Osteoblast (primary cell): ENCODE results near the gene MYNN. TPM values are rescaled to one million over a fixed set of nuclear protein-coding genes. Genes with fewer than 3 reads are reported as not detected.

Source experiments
- DNase-seq: peaks from one replicate; pipeline ENCODE4 v3.0.0; 2011; ENCODE audit warnings: low spot score, mixed read lengths; ENCODE audit not compliant: insufficient read length; ENCODE audit errors: missing footprints
- H2AFZ ChIP-seq: 2 replicates; pipeline ENCODE4 v1.6.0; 2011; ENCODE audit warnings: mild to moderate bottlenecking, low read length
- H3K27ac ChIP-seq: 2 replicates; pipeline ENCODE4 v1.5.1; 2011; ENCODE audit warnings: mild to moderate bottlenecking, low read depth, low read length, moderate library complexity
- H3K27me3 ChIP-seq: 2 replicates; pipeline ENCODE4 v1.6.0; 2012; ENCODE audit warnings: mild to moderate bottlenecking, control low read depth, inconsistent platforms, low read length, moderate library complexity; ENCODE audit not compliant: insufficient read depth
- H3K36me3 ChIP-seq: 2 replicates; pipeline ENCODE4 v1.5.1; 2011; ENCODE audit warnings: mild to moderate bottlenecking, low read length, control low read depth, moderate library complexity; ENCODE audit not compliant: insufficient read depth
- H3K4me1 ChIP-seq: 2 replicates; pipeline ENCODE4 v1.5.1; 2011; ENCODE audit warnings: mild to moderate bottlenecking, low read length, control low read depth, moderate library complexity; ENCODE audit not compliant: insufficient read depth
- H3K4me2 ChIP-seq: 2 replicates; pipeline ENCODE4 v1.6.0; 2011; ENCODE audit warnings: mild to moderate bottlenecking, low read length; ENCODE audit not compliant: insufficient read depth
- H3K4me3 ChIP-seq: fragments of 200-600 bp; sonication (generic); 3 replicates; pipeline ENCODE4 v1.5.1; 2012; ENCODE audit warnings: mild to moderate bottlenecking, low read length, inconsistent platforms; ENCODE audit not compliant: insufficient read depth
- H3K79me2 ChIP-seq: 2 replicates; pipeline ENCODE4 v1.6.0; 2012; ENCODE audit warnings: mild to moderate bottlenecking, low read length, control low read depth, inconsistent platforms; ENCODE audit not compliant: insufficient read depth
- H3K9me3 ChIP-seq: 2 replicates; pipeline ENCODE4 v1.5.1; 2011; ENCODE audit warnings: low read depth, low read length, control low read depth
- H4K20me1 ChIP-seq: 2 replicates; pipeline ENCODE4 v1.6.0; 2012; ENCODE audit warnings: mild to moderate bottlenecking, low read length, control low read depth; ENCODE audit not compliant: insufficient read depth
- total RNA-seq: library from RNA; depleted of rRNA; stranded (reverse); fragments of >200 nt; gene quantifications from 2 replicates; pipeline ENCODE4 v1.2.3, GENCODE V29; 2012
- TF ChIP-seq, protein P1 (sequence below): IDR thresholded peaks from 2 replicates; pipeline ENCODE4 v1.5.1; 2011; ENCODE audit warnings: mild to moderate bottlenecking, low read depth, low read length, moderate library complexity; ENCODE audit errors: extremely low read depth

Gene MYNN
- total RNA-seq, 1 donor: 22.1 TPM

DNA sequence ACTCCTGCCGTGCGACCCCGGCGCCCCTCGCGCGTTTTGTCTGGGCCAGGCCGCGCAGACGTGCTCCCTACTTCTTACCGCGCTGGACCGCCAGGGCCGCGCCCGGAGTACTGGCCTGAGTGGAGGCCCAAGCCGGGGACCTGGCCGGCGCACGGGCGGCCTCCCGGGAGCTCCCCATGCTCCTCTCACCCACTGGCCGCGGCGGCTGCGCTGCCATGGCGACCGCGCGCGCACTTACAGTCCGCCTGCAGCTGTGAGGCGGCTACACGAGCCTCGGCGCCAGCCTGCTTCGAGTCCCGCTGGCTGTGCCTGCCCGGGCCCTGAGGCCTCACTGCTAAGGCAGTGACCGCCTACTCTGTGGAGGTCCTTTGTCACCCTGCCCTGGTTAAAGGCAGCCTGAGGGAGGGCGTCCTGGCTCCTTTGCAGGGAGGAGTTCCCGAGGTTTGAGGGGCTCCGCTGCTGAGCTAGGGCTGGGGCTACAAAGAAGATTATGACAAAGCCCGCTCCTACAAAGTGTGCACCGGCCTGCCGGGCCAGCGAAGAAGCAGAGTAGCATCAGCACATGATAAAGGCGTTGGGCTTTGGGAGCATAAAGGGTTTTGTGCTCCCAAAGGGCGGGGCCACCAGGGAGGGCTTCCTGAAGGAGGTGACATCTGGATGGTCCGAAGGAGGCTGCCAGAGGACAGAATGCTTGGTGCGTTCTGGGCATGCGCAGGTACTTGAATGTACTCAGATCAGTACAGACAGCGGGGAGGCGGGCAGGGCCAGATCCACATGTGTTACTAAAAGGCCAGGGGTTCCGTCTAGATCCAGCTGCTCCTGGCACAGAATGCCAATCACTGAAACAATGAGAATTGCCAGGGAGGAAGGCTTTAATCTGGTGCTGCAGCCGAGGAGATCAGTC, 39.4 kb downstream of the MYNN start, which contains the start of the genes LRRC34 and LRRIQ4:
LRRC34 (minus strand) TSS at position 573 of the 904 bp plus-strand sequence; CDS start at position 217, 356 bp downstream.
LRRIQ4 (plus strand) TSS at position 539 of the 904 bp plus-strand sequence. CDS start 9,052 bp downstream, outside the sequence.
- no peaks in the 10 kb centered on the region for H3K79me2 ChIP-seq
- H3K4me1 ChIP-seq: peaks cover 16% of the 10 kb centered on the region
- no peaks in the 10 kb centered on the region for H4K20me1 ChIP-seq
- H3K27ac ChIP-seq: peak within 1 kb of the TSS; percentile 52
- H3K4me2 ChIP-seq: peak within 1 kb of the TSS; percentile 85
- H2AFZ ChIP-seq: peak within 1 kb of the TSS; percentile 98
- TF ChIP-seq, protein P1, sequence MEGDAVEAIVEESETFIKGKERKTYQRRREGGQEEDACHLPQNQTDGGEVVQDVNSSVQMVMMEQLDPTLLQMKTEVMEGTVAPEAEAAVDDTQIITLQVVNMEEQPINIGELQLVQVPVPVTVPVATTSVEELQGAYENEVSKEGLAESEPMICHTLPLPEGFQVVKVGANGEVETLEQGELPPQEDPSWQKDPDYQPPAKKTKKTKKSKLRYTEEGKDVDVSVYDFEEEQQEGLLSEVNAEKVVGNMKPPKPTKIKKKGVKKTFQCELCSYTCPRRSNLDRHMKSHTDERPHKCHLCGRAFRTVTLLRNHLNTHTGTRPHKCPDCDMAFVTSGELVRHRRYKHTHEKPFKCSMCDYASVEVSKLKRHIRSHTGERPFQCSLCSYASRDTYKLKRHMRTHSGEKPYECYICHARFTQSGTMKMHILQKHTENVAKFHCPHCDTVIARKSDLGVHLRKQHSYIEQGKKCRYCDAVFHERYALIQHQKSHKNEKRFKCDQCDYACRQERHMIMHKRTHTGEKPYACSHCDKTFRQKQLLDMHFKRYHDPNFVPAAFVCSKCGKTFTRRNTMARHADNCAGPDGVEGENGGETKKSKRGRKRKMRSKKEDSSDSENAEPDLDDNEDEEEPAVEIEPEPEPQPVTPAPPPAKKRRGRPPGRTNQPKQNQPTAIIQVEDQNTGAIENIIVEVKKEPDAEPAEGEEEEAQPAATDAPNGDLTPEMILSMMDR: no peak
- peak; percentile 91 for DNase-seq
- H3K36me3 ChIP-seq: no peaks in the 10 kb centered on the region
- H3K27me3 ChIP-seq: no peaks in the 10 kb centered on the region
- peaks cover 1% of the 10 kb centered on the region for H3K9me3 ChIP-seq
- peak within 1 kb of the TSS; percentile 78 for H3K4me3 ChIP-seq

DNA sequence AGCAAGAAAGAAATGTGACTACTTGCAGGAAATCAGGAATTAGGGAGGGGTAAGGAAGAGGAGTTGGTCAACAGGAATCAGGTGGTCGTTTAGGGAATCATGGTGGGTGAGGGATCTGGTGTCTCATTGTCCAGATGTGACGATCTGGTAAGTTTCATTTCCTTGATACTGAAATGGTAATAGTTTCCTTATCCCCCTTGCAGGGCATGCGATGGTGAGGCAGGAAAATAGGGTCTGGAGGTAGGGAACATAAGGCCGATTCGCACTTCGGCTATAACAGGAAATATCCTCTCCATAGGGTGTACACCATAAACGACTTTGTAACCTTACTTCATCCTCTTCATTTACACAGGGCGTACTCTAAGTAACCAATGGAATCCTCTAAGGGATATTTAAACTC, 40.1 kb downstream of the MYNN start:
- TF ChIP-seq, protein P1: no peak
- H3K4me3 ChIP-seq: peak overlapping the region; percentile 78
- peak overlapping the region; percentile 85 for H3K4me2 ChIP-seq
- no peaks in the 10 kb centered on the region for H3K27me3 ChIP-seq
- H3K9me3 ChIP-seq: peaks cover 1% of the 10 kb centered on the region
- DNase-seq: no peak
- H4K20me1 ChIP-seq: no peaks in the 10 kb centered on the region
- peak overlapping the region; percentile 98 for H2AFZ ChIP-seq
- no peaks in the 10 kb centered on the region for H3K79me2 ChIP-seq
- peaks cover 20% of the 10 kb centered on the region for H3K4me1 ChIP-seq
- no peaks in the 10 kb centered on the region for H3K36me3 ChIP-seq
- H3K27ac ChIP-seq: no peak overlapping the region

DNA sequence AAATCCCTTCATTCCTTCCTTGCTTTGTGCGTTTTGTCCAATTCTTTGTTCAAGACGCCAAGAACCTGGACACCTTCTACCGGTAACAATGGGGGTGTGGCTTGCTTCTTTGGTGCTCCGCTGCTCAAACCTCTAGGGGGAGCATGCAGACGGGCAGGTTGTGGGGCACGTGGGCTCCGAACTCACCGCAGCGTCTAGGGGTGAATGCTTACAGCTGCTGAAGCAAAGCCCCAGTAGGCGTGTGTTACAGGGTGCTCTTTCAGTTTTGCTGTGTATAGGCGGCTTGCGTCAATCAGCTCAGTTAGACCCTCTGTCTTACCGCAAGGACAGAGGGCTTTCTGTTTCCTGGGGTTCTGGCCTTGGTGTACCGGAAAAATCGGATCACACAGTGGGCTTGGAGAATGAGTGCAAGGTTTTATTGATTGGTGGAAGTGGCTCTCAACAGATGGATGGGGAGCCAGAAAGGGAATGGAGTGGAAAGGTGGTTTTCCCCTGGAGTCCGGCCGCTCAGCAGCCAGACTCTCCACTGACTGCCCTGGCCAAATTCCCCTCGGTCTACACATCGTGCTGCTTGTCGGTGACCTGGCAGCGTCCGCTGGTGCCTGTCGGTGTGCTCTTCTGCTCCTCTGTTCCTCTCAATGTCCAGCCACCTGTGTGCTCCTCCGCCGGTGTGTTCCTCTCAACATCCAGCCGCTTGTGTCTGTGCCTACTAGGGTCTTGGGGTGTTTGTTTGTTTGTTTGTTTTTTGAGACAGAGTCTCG, 40.7 kb downstream of the MYNN start:
- H3K4me3 ChIP-seq: peak overlapping the region; percentile 78
- H3K79me2 ChIP-seq: no peaks in the 10 kb centered on the region
- H2AFZ ChIP-seq: peak overlapping the region; percentile 98
- H3K27ac ChIP-seq: no peak overlapping the region
- H3K4me1 ChIP-seq: peaks cover 20% of the 10 kb centered on the region
- peaks cover 1% of the 10 kb centered on the region for H3K9me3 ChIP-seq
- no peaks in the 10 kb centered on the region for H4K20me1 ChIP-seq
- TF ChIP-seq, protein P1: peak; percentile 34
- H3K4me2 ChIP-seq: peak overlapping the region; percentile 85
- H3K36me3 ChIP-seq: no peaks in the 10 kb centered on the region
- no peak for DNase-seq
- no peaks in the 10 kb centered on the region for H3K27me3 ChIP-seq
